ENCODE data around the gene PVRIG. TPM values are rescaled to one million over a fixed set of nuclear protein-coding genes. Genes with fewer than 3 reads are reported as not detected.
A peak's percentile ranks its signal among the peaks of the same experiment; 100 is the strongest.
"Not testable (repeated sequence)": the region's sequence is repeated elsewhere in the genome, so short reads cannot be mapped to it uniquely, and the experiment has no call there.

Gene PVRIG
- total RNA-seq, 2 donors from 2014 or later: not detected

- Histone ChIP-seq H3K36me3 (no peaks in the 10 kb centered on the region), H3K4me3 (no peak overlapping the region), H3K4me1 (replicated peaks) (no peaks in the 10 kb centered on the region), H3K9me3 (no peaks in the 10 kb centered on the region), H3K27me3 (replicated peaks; ENCODE audit: insufficient read depth) (no peaks in the 10 kb centered on the region), H3K27ac (no peak overlapping the region)
- DNase-seq (ENCODE audit: low spot score): no peak
- 92% methylated on average over 5 of the region's 5 CpGs for WGBS
- TF ChIP-seq POLR2A (IDR thresholded peaks at IDR 0.05): no peak
- no peak for TF ChIP-seq POLR2AphosphoS5 (IDR thresholded peaks at IDR 0.05)
- TF ChIP-seq CTCF (IDR thresholded peaks at IDR 0.05): no peak
- intact Hi-C loops (cut with DNase I): no loop called here
These were observed 45.2 kb upstream of the PVRIG start for GRCh38 chr7:100174582-100174981.

DNA sequence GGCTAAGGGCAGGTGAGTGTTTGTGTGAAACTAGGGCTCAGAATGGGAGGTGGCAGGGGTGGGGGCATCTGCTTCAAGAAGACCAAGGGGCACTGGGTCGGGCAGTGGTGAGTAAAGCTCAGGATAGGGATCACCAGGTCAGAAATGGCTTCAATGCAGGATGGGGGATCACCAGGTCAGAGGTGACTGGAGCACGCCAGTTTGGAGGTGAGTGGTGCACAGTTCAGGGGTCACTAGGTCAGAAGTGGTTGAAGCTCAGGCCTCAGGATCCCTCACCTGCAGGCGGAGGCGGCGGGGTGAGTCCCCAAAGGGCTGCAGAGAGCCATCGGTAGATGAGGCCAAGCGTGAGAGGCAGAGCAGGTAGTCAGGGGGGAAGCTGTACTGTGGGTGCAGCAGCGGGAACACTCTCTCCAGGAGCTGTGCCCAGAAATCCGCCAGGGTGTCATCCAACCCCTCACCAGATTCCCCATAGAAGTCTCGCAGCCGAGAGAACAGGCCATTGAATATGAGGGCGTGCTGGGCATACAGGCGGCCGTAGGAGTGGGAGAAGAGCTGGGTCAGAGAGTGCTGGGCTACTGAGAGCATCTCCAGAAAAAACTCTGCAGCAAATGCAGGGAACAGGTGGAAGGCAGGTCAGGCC, 44.3 kb upstream of the PVRIG start:
- no peaks in the 10 kb centered on the region for H3K4me1 ChIP-seq (replicated peaks)
- TF ChIP-seq POLR2A (IDR thresholded peaks at IDR 0.05) (no peak), CTCF (IDR thresholded peaks at IDR 0.05) (no peak), POLR2AphosphoS5 (IDR thresholded peaks at IDR 0.05) (no peak)
- intact Hi-C loops (cut with DNase I): no loop called here
- H3K4me3 ChIP-seq: no peak overlapping the region
- H3K9me3 ChIP-seq: no peaks in the 10 kb centered on the region
- H3K27me3 ChIP-seq (replicated peaks; ENCODE audit: insufficient read depth): no peaks in the 10 kb centered on the region
- H3K27ac ChIP-seq: no peak overlapping the region
- H3K36me3 ChIP-seq: no peaks in the 10 kb centered on the region
- WGBS: 93% methylated on average over 14 of the region's 14 CpGs
- DNase-seq (ENCODE audit: low spot score): no peak

- DNase-seq (ENCODE audit: low spot score): no peak
- no peaks in the 10 kb centered on the region for H3K9me3 ChIP-seq
- H3K4me3 ChIP-seq: peak overlapping the region; percentile 20
- intact Hi-C loops (cut with DNase I): no loop called here
- H3K27me3 ChIP-seq (replicated peaks; ENCODE audit: insufficient read depth): no peaks in the 10 kb centered on the region
- H3K4me1 ChIP-seq (replicated peaks): no peaks in the 10 kb centered on the region
- TF ChIP-seq POLR2AphosphoS5 (IDR thresholded peaks at IDR 0.05): no peak
- TF ChIP-seq CTCF (IDR thresholded peaks at IDR 0.05): no peak
- no peak for TF ChIP-seq POLR2A (IDR thresholded peaks at IDR 0.05)
- no peak overlapping the region for H3K27ac ChIP-seq
- 52% methylated on average over 14 of the region's 14 CpGs for WGBS
- H3K36me3 ChIP-seq: no peaks in the 10 kb centered on the region
These were observed 43.4 kb upstream of the PVRIG start for GRCh38 chr7:100176096-100177044.

DNA sequence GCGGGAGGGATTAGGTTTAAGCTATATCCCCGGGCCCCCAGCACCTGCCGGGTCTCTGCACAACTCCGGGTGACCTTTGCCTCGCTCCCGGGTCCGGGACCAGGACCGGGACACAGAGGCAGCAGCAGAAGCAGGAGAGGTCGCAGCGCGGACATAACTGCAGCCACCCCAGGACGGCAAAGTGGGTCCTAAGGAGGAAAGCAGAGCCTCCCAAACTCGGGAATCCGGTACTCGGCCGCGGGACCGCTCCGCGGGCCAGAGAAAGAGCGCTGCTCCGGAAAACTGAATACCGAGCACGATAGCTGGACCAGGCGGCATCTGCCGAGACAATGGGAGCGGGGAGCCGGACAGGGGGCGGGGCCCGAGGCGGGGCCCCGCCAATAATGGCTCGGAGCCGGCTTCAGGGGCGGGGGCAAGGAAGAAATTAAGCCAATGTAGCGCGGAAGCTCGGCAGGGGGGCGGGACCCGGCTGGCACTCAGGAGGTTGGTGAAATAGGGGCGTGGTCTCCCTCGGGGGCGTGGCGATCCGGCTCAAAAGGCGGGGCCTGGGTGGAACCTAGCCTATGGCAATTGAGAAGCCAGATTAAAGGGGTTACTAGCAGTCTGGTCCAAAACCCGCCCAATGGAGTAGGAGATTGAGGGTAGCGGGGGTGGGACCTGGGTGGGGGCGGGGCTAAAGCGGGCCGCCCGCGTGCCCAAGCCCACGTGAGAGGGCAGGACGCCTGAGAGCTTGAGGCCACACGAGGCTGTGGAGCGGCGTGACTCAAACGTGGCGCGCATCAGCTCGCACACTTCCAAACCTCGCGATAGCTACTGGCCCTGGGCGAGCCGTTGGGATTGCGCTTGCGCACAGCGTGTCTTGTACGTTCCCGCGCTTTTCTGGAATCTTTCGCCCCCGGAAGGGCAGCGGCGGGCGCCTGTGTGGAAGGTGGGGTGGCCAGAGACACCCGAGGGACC, 42.4 kb upstream of the PVRIG start, which contains the start of the genes GPC2 and STAG3:
TSS of gene GPC2 (minus strand) at position 337 of the 957 bp plus-strand sequence. CDS start at position 155, 182 bp downstream.
TSS of gene STAG3 (plus strand) at position 874 of the 957 bp plus-strand sequence. CDS start 2,639 bp downstream, outside the sequence.
- WGBS: 8% methylated on average over 77 of the region's 78 CpGs
- intact Hi-C loops (cut with DNase I): no loop called here
- no peaks in the 10 kb centered on the region for H3K27me3 ChIP-seq (replicated peaks; ENCODE audit: insufficient read depth)
- H3K4me1 ChIP-seq (replicated peaks): no peaks in the 10 kb centered on the region
- H3K27ac ChIP-seq: no peak within 1 kb of the TSS
- TF ChIP-seq POLR2AphosphoS5 (IDR thresholded peaks at IDR 0.05) (peak; percentile 50), CTCF (IDR thresholded peaks at IDR 0.05) (no peak)
- H3K9me3 ChIP-seq: no peaks in the 10 kb centered on the region
- DNase-seq (ENCODE audit: low spot score): peak; percentile 88
- no peaks in the 10 kb centered on the region for H3K36me3 ChIP-seq
- H3K4me3 ChIP-seq: peak within 1 kb of the TSS; percentile 20

DNA sequence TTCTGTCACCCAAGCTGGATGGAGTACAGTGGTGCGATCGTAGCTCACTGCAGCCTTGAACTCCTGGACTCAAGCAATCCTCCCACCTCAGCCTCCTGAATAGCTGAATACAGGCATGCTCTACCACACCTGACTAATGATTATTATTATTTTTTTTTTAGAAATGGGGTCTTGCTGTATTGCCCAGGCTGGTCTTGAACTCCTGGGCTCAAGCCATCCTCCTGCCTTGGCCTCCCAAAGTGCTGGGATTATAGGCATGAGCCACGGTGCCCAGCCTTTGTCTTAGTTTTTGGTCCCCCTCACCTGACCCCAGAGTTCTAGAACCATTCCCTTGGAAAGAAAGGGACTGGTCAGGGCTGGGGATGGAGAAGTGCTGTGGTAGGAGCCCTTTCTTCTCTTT, 39.7 kb upstream of the PVRIG start:
- H3K27me3 ChIP-seq (replicated peaks; ENCODE audit: insufficient read depth); H3K9me3 ChIP-seq; H3K27ac ChIP-seq; H3K4me3 ChIP-seq; H3K36me3 ChIP-seq; intact Hi-C loops (cut with DNase I); DNase-seq (ENCODE audit: low spot score); H3K4me1 ChIP-seq (replicated peaks): not testable (repeated sequence)
- WGBS: 95% methylated on average over 3 of the region's 3 CpGs

- H3K36me3 ChIP-seq; H3K4me1 ChIP-seq (replicated peaks); intact Hi-C loops (cut with DNase I); DNase-seq (ENCODE audit: low spot score); H3K4me3 ChIP-seq; H3K27me3 ChIP-seq (replicated peaks; ENCODE audit: insufficient read depth); H3K9me3 ChIP-seq; H3K27ac ChIP-seq: not testable (repeated sequence)
- 80% methylated on average over 6 of the region's 6 CpGs for WGBS
These were observed 37.1 kb upstream of the PVRIG start for GRCh38 chr7:100182616-100183015.

DNA sequence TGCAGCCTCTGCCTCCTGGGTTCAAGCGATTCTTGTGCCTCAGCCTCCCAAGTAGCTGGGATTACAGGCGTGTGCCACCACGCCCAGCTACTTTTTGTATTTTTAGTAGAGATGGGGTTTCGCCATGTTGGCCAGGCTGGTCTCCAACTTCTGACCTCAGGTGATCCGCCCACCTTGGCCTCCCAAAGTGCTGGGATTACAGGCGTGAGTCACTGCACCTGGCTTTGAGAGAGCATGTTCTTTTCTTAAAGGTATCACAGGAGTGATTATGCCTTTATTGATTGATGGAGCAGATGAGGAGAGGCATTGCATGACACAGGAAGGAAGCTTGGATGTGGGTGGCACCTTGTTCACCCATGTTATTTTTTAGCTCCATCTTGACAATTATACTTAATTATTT, 36.7 kb upstream of the PVRIG start:
- H3K27me3 ChIP-seq (replicated peaks; ENCODE audit: insufficient read depth); DNase-seq (ENCODE audit: low spot score); H3K4me1 ChIP-seq (replicated peaks); intact Hi-C loops (cut with DNase I); H3K36me3 ChIP-seq; H3K27ac ChIP-seq; H3K9me3 ChIP-seq; H3K4me3 ChIP-seq: not testable (repeated sequence)
- 85% methylated on average over 6 of the region's 6 CpGs for WGBS

Measured in prostate gland (tissue), 2 donors.